ELF-1 (cell line): Measurements from ENCODE around the gene AAK1.
A peak's percentile ranks its signal among the peaks of the same experiment; 100 is the strongest.
"Not testable (repeated sequence)": the region's sequence is repeated elsewhere in the genome, so short reads cannot be mapped to it uniquely, and the experiment has no call there.

ENCODE experiments used
- DNase-seq: peaks from one replicate; pipeline ENCODE4 v3.0.0-alpha.2; 2016; ENCODE audit warnings: low read depth, low spot score

AAK1 gene

GRCh38 chr2:69659941-69660483 lies 16.5 kb upstream of the AAK1 start:
- DNase-seq, result no peak

GRCh38 chr2:69659349-69659748 lies 15.8 kb upstream of the AAK1 start:
- no peak for DNase-seq

- DNase-seq, result no peak
These were observed 8.7 kb upstream of the AAK1 start for GRCh38 chr2:69652206-69652605.

GRCh38 chr2:69647196-69647595 lies 3.7 kb upstream of the AAK1 start:
- DNase-seq, result not testable (repeated sequence)

- no peak for DNase-seq
These were observed 3.2 kb upstream of the AAK1 start for GRCh38 chr2:69646714-69647113.

- no peak for DNase-seq
These were observed 2.4 kb upstream of the AAK1 start for GRCh38 chr2:69645921-69646320.

GRCh38 chr2:69645031-69645431 lies 1.5 kb upstream of the AAK1 start:
- no peak for DNase-seq

GRCh38 chr2:69644506-69644979 lies 1.0 kb upstream of the AAK1 start:
- DNase-seq, result no peak

- peak; percentile 72 for DNase-seq
These were observed 584 bp downstream of the AAK1 start for GRCh38 chr2:69642709-69643601.

GRCh38 chr2:69641887-69642708 lies 1.4 kb downstream of the AAK1 start:
- no peak for DNase-seq

- DNase-seq, result no peak
These were observed 2.1 kb downstream of the AAK1 start for GRCh38 chr2:69641471-69641870.

GRCh38 chr2:69639266-69639665 lies 4.3 kb downstream of the AAK1 start:
- DNase-seq, result no peak

GRCh38 chr2:69638630-69639029 lies 4.9 kb downstream of the AAK1 start:
- DNase-seq, result no peak

- no peak for DNase-seq
These were observed 5.6 kb downstream of the AAK1 start for GRCh38 chr2:69637923-69638322.

- DNase-seq, result no peak
These were observed 7.1 kb downstream of the AAK1 start for GRCh38 chr2:69636395-69636794.

- DNase-seq, result no peak
These were observed 8.1 kb downstream of the AAK1 start for GRCh38 chr2:69635432-69635831.

GRCh38 chr2:69634196-69634821 lies 9.2 kb downstream of the AAK1 start:
- no peak for DNase-seq

GRCh38 chr2:69631402-69631801 lies 12.1 kb downstream of the AAK1 start:
- DNase-seq, result no peak

GRCh38 chr2:69629921-69630608 lies 13.5 kb downstream of the AAK1 start:
- no peak for DNase-seq

GRCh38 chr2:69628325-69629021 lies 15.1 kb downstream of the AAK1 start:
- DNase-seq, result no peak
